H9 (cell line): ENCODE results near the gene ABCF2. TPM values are rescaled to one million over a fixed set of nuclear protein-coding genes. Genes with fewer than 3 reads are reported as not detected.

Experiments
- DNase-seq: peaks from one replicate; pipeline ENCODE4 v3.0.0-alpha.2; 2017
- H2AFZ ChIP-seq: one replicate; pipeline ENCODE4 v1.6.1; 2013; ENCODE audit warnings: mild to moderate bottlenecking, low read length, control low read depth, moderate library complexity
- H2AK5ac ChIP-seq: 2 replicates; pipeline ENCODE4 v1.6.1; 2013; ENCODE audit warnings: low read length, control low read depth, mixed read lengths; ENCODE audit not compliant: insufficient read length
- H2BK120ac ChIP-seq: one replicate; pipeline ENCODE4 v1.6.1; 2013; ENCODE audit warnings: low read depth, mild to moderate bottlenecking, low read length, control low read depth, inconsistent platforms; ENCODE audit not compliant: poor library complexity, severe bottlenecking
- H2BK12ac ChIP-seq: 2 replicates; pipeline ENCODE4 v1.6.1; 2013; ENCODE audit warnings: low read length, control low read depth, mixed read lengths, low read depth; ENCODE audit not compliant: insufficient read length
- H2BK15ac ChIP-seq: 2 replicates; pipeline ENCODE4 v1.6.1; 2013; ENCODE audit warnings: low read depth, low read length, control low read depth
- H2BK20ac ChIP-seq: one replicate; pipeline ENCODE4 v1.6.1; 2013; ENCODE audit warnings: low read depth, mild to moderate bottlenecking, low read length, control low read depth, inconsistent platforms; ENCODE audit not compliant: poor library complexity, severe bottlenecking
- H2BK5ac ChIP-seq: 2 replicates; pipeline ENCODE4 v1.6.1; 2013; ENCODE audit warnings: low read length, control low read depth, mixed read lengths; ENCODE audit not compliant: insufficient read length
- H3K14ac ChIP-seq: 2 replicates; pipeline ENCODE4 v1.6.1; 2013; ENCODE audit warnings: low read length, control low read depth; ENCODE audit not compliant: insufficient read depth
- H3K18ac ChIP-seq: 2 replicates; pipeline ENCODE4 v1.6.1; 2013; ENCODE audit warnings: low read depth, mild to moderate bottlenecking, mixed read lengths, low read length, control low read depth; ENCODE audit not compliant: insufficient read length
- H3K23ac ChIP-seq: 2 replicates; pipeline ENCODE4 v1.6.1; 2013; ENCODE audit warnings: low read length, control low read depth, mixed read lengths, low read depth; ENCODE audit not compliant: insufficient read length
- H3K23me2 ChIP-seq: 2 replicates; pipeline ENCODE4 v1.6.1; 2013; ENCODE audit warnings: low read depth, mild to moderate bottlenecking, mixed read lengths, low read length, control low read depth; ENCODE audit not compliant: insufficient read length, poor library complexity, severe bottlenecking
- H3K27ac ChIP-seq: 2 replicates; pipeline ENCODE4 v1.5.1; 2013; ENCODE audit warnings: low read length, control low read depth, mixed read lengths, low read depth; ENCODE audit not compliant: insufficient read length
- H3K27me3 ChIP-seq: 2 replicates; pipeline ENCODE4 v1.6.1; 2013; ENCODE audit warnings: low read length, control low read depth, inconsistent platforms; ENCODE audit not compliant: insufficient read depth
- H3K4ac ChIP-seq: 2 replicates; pipeline ENCODE4 v1.6.1; 2013; ENCODE audit warnings: low read depth, mild to moderate bottlenecking, control low read depth, inconsistent platforms, low read length, moderate library complexity
- H3K4me1 ChIP-seq: 2 replicates; pipeline ENCODE4 v1.6.1; 2013; ENCODE audit warnings: low read length, control low read depth, inconsistent platforms; ENCODE audit not compliant: insufficient read depth
- H3K4me2 ChIP-seq: 2 replicates; pipeline ENCODE4 v1.6.1; 2013; ENCODE audit warnings: low read length, control low read depth, mixed read lengths; ENCODE audit not compliant: insufficient read length, insufficient read depth
- H3K56ac ChIP-seq: 2 replicates; pipeline ENCODE4 v1.6.1; 2013; ENCODE audit warnings: low read depth, mild to moderate bottlenecking, mixed read lengths, low read length, control low read depth; ENCODE audit not compliant: insufficient read length
- H3K79me1 ChIP-seq: 2 replicates; pipeline ENCODE4 v1.6.1; 2013; ENCODE audit warnings: low read depth, mild to moderate bottlenecking, moderate library complexity, low read length, control low read depth, inconsistent platforms; ENCODE audit not compliant: insufficient read depth, poor library complexity, severe bottlenecking
- H3K79me2 ChIP-seq: 2 replicates; pipeline ENCODE4 v1.6.1; 2013; ENCODE audit warnings: low read length, control low read depth, inconsistent platforms; ENCODE audit not compliant: insufficient read depth
- H3K9ac ChIP-seq: 2 replicates; pipeline ENCODE4 v1.6.1; 2013; ENCODE audit warnings: low read length, control low read depth, mixed read lengths; ENCODE audit not compliant: insufficient read length; ENCODE audit errors: extremely low read depth
- H3K9me3 ChIP-seq: one replicate; pipeline ENCODE4 v1.6.1; 2013; ENCODE audit warnings: low read depth, low read length, inconsistent platforms; ENCODE audit not compliant: control insufficient read depth
- H3T11ph ChIP-seq: one replicate; pipeline ENCODE4 v1.6.1; 2013; ENCODE audit warnings: mild to moderate bottlenecking, low read length, control low read depth, inconsistent platforms
- H4K20me1 ChIP-seq: one replicate; pipeline ENCODE4 v1.6.1; 2013; ENCODE audit not compliant: control insufficient read depth, insufficient read length, insufficient read depth
- H4K5ac ChIP-seq: 2 replicates; pipeline ENCODE4 v1.6.1; 2013; ENCODE audit warnings: low read depth, mild to moderate bottlenecking, mixed read lengths, low read length, control low read depth; ENCODE audit not compliant: insufficient read length
- H4K8ac ChIP-seq: replicated peaks from 2 replicates; pipeline ENCODE4 v1.6.1; 2013; ENCODE audit warnings: low read length, control low read depth, mixed read lengths, low read depth; ENCODE audit not compliant: insufficient read length
- H4K91ac ChIP-seq: 2 replicates; pipeline ENCODE4 v1.6.1; 2013; ENCODE audit warnings: low read depth, mild to moderate bottlenecking, moderate library complexity, mixed read lengths, low read length, control low read depth; ENCODE audit not compliant: insufficient read length
- H3K27ac Mint-ChIP-seq, 3 experiments: 2 replicates in 2 of 3; 3 replicates in 1 of 3; pipeline ENCODE4 v1.8.0; 2020 to 2021; ENCODE audit warnings: mixed read lengths in 3 of 3, mild to moderate bottlenecking in 1 of 3, moderate library complexity in 1 of 3
- H3K27me3 Mint-ChIP-seq: 2 replicates; pipeline ENCODE4 v1.8.0; 2021; ENCODE audit warnings: low read depth, mild to moderate bottlenecking, moderate library complexity, mixed read lengths
- H3K36me3 Mint-ChIP-seq, 3 experiments: 2 replicates in 2 of 3; 3 replicates in 1 of 3; pipeline ENCODE4 v1.8.0; 2020 to 2021; ENCODE audit warnings: low read depth in 3 of 3, mixed read lengths in 3 of 3; ENCODE audit not compliant: insufficient read depth in 1 of 3
- H3K4me1 Mint-ChIP-seq, 2 experiments: 2 replicates each; pipeline ENCODE4 v1.8.0; 2020; ENCODE audit warnings: mixed read lengths in 2 of 2
- H3K4me3 Mint-ChIP-seq, 2 experiments: 2 replicates in 1 of 2; 3 replicates in 1 of 2; pipeline ENCODE4 v1.8.0; 2020 to 2021; ENCODE audit warnings: mild to moderate bottlenecking in 2 of 2, mixed read lengths in 2 of 2, moderate library complexity in 1 of 2
- H3K9me3 Mint-ChIP-seq, 2 experiments: 2 replicates in 1 of 2; 3 replicates in 1 of 2; pipeline ENCODE4 v1.8.0; 2020; ENCODE audit warnings: mild to moderate bottlenecking in 2 of 2, mixed read lengths in 2 of 2, moderate library complexity in 1 of 2
- CTCF ChIP-seq: fragments of 200-600 bp; sonication (generic); conservative IDR thresholded peaks from 3 replicates; pipeline ENCODE4 v1.8.0; 2021; ENCODE audit warnings: antibody characterized with exemption, mild to moderate bottlenecking
- WGBS: extraction: QIAGEN DNeasy Blood & Tissue Kit; methylation state at CpG from one replicate; pipeline ENCODE4 v1.1.7; 2013; ENCODE audit warnings: missing lambda C conversion rate, low lambda C conversion rate, mixed read lengths; ENCODE audit not compliant: insufficient read length; ENCODE audit errors: extremely low coverage; 5-methylcytosine and 5-hydroxymethylcytosine counted together
- total RNA-seq: library from RNA; stranded (reverse); gene quantifications from 2 replicates; pipeline ENCODE4 v1.2.1, GENCODE V29; 2021

Gene ABCF2
- total RNA-seq, 1 experiment from 2014 or later, result 70.1 TPM

- TF ChIP-seq CTCF, result no peak
- no peak overlapping the region for H2BK12ac ChIP-seq
- no peak overlapping the region for H4K5ac ChIP-seq
- no peak overlapping the region for H3K27ac ChIP-seq
- no peak overlapping the region for H3K23ac ChIP-seq
- H2AFZ ChIP-seq, result no peak overlapping the region
- Mint-ChIP-seq H3K4me3 (no peak overlapping the region), H3K27ac (no peak overlapping the region), H3K27me3 (peaks cover 45% of the 10 kb centered on the region), H3K9me3 (no peaks in the 10 kb centered on the region), H3K36me3 (no peaks in the 10 kb centered on the region; a peak in 2 of 7 replicates), H3K4me1 (no peaks in the 10 kb centered on the region)
- H3K4me1 ChIP-seq, result no peaks in the 10 kb centered on the region
- H3K79me2 ChIP-seq, result no peaks in the 10 kb centered on the region
- no peaks in the 10 kb centered on the region for H3K23me2 ChIP-seq
- no peak overlapping the region for H3K14ac ChIP-seq
- no peaks in the 10 kb centered on the region for H3K79me1 ChIP-seq
- H3K4me2 ChIP-seq, result no peak overlapping the region
- no peak for DNase-seq
- no peaks in the 10 kb centered on the region for H3K9me3 ChIP-seq
- no peaks in the 10 kb centered on the region for H4K20me1 ChIP-seq
- H3T11ph ChIP-seq, result no peak overlapping the region
- H3K27me3 ChIP-seq, result no peaks in the 10 kb centered on the region
- no peak overlapping the region for H3K4ac ChIP-seq
- H3K18ac ChIP-seq, result no peak overlapping the region
- no peak overlapping the region for H2AK5ac ChIP-seq
- H4K8ac ChIP-seq, result no peak overlapping the region
- H4K91ac ChIP-seq, result no peak overlapping the region
- H2BK120ac ChIP-seq, result no peak overlapping the region
- H3K56ac ChIP-seq, result no peak overlapping the region
- no peak overlapping the region for H2BK20ac ChIP-seq
- no peak overlapping the region for H2BK5ac ChIP-seq
- H3K9ac ChIP-seq, result no peak overlapping the region
- WGBS, result no CpG with 5 or more reads among the region's 16 CpGs
- H2BK15ac ChIP-seq, result no peak overlapping the region
Measured at GRCh38 chr7:151185762-151186639, 41.0 kb downstream of the ABCF2 start.
